Osteocyte (in vitro differentiated cells): ENCODE measurements around the gene LRGUK. TPM values are rescaled to one million over a fixed set of nuclear protein-coding genes. Genes with fewer than 3 reads are reported as not detected.

Experiments used
- DNase-seq: peaks from one replicate; pipeline ENCODE4 v3.0.0; 2021; ENCODE audit warnings: mixed read lengths; ENCODE audit not compliant: unreplicated experiment; ENCODE audit errors: extremely low spot score
- H3K27ac Mint-ChIP-seq: one replicate; pipeline ENCODE4 v1.8.0; 2021; ENCODE audit warnings: mild to moderate bottlenecking, mixed read lengths; ENCODE audit not compliant: unreplicated experiment
- H3K27me3 Mint-ChIP-seq: one replicate; pipeline ENCODE4 v1.8.0; 2021; ENCODE audit warnings: mixed read lengths; ENCODE audit not compliant: unreplicated experiment
- H3K36me3 Mint-ChIP-seq: one replicate; pipeline ENCODE4 v1.8.0; 2021; ENCODE audit warnings: mixed read lengths; ENCODE audit not compliant: unreplicated experiment
- H3K4me1 Mint-ChIP-seq: one replicate; pipeline ENCODE4 v1.8.0; 2021; ENCODE audit warnings: mixed read lengths; ENCODE audit not compliant: unreplicated experiment
- H3K4me3 Mint-ChIP-seq: one replicate; pipeline ENCODE4 v1.8.0; 2021; ENCODE audit warnings: mild to moderate bottlenecking, moderate library complexity, mixed read lengths; ENCODE audit not compliant: unreplicated experiment
- H3K9me3 Mint-ChIP-seq: one replicate; pipeline ENCODE4 v1.8.0; 2021; ENCODE audit warnings: mixed read lengths; ENCODE audit not compliant: unreplicated experiment
- CTCF ChIP-seq: fragments of 200-600 bp; sonication (generic); IDR thresholded peaks from 2 replicates; pipeline ENCODE4 v1.5.0; 2021; ENCODE audit warnings: antibody characterized with exemption, mild to moderate bottlenecking, moderate library complexity
- total RNA-seq: library from RNA; stranded (reverse); gene quantifications from 2 replicates; pipeline ENCODE4 v1.2.1, GENCODE V29; 2021

Gene LRGUK
- total RNA-seq, 1 donor from 2014 or later, result 0.30 TPM

- no peaks in the 10 kb centered on the region for H3K36me3 Mint-ChIP-seq
- no peaks in the 10 kb centered on the region for H3K4me1 Mint-ChIP-seq
- H3K9me3 Mint-ChIP-seq, result no peaks in the 10 kb centered on the region
- peaks cover 16% of the 10 kb centered on the region for H3K27me3 Mint-ChIP-seq
- no peak for TF ChIP-seq CTCF
- no peak overlapping the region for H3K27ac Mint-ChIP-seq
- H3K4me3 Mint-ChIP-seq, result no peak overlapping the region
- no peak for DNase-seq
These were observed 61.2 kb downstream of the LRGUK start for GRCh38 chr7:134188311-134188710.

- H3K36me3 Mint-ChIP-seq, result no peaks in the 10 kb centered on the region
- H3K27me3 Mint-ChIP-seq, result peaks cover 21% of the 10 kb centered on the region
- no peak overlapping the region for H3K4me3 Mint-ChIP-seq
- no peaks in the 10 kb centered on the region for H3K4me1 Mint-ChIP-seq
- no peak for DNase-seq
- no peaks in the 10 kb centered on the region for H3K9me3 Mint-ChIP-seq
- H3K27ac Mint-ChIP-seq, result no peak overlapping the region
- no peak for TF ChIP-seq CTCF
These were observed 62.4 kb downstream of the LRGUK start for GRCh38 chr7:134189559-134189958.

- Mint-ChIP-seq H3K4me3 (no peak overlapping the region), H3K27me3 (peaks cover 26% of the 10 kb centered on the region), H3K9me3 (no peaks in the 10 kb centered on the region), H3K4me1 (no peaks in the 10 kb centered on the region), H3K27ac (no peak overlapping the region), H3K36me3 (no peaks in the 10 kb centered on the region)
- DNase-seq, result no peak
- TF ChIP-seq CTCF, result no peak
These were observed 64.7 kb downstream of the LRGUK start for GRCh38 chr7:134191876-134192275.

- Mint-ChIP-seq H3K36me3 (no peaks in the 10 kb centered on the region), H3K4me3 (no peak overlapping the region)
These were observed 66.1 kb downstream of the LRGUK start for GRCh38 chr7:134193240-134193639.

GRCh38 chr7:134195252-134195651 is 68.1 kb downstream of the LRGUK start:
- Mint-ChIP-seq H3K4me3 (no peak overlapping the region), H3K9me3 (no peaks in the 10 kb centered on the region), H3K27me3 (peaks cover 31% of the 10 kb centered on the region), H3K36me3 (no peaks in the 10 kb centered on the region), H3K4me1 (no peaks in the 10 kb centered on the region), H3K27ac (no peak overlapping the region)
- no peak for DNase-seq
- no peak for TF ChIP-seq CTCF

More at GRCh38 chr7:134193240-134193639, 66.1 kb downstream of the LRGUK start:
- H3K27me3 Mint-ChIP-seq, result peaks cover 28% of the 10 kb centered on the region
- TF ChIP-seq CTCF, result no peak
- H3K4me1 Mint-ChIP-seq, result no peaks in the 10 kb centered on the region
- H3K9me3 Mint-ChIP-seq, result no peaks in the 10 kb centered on the region
- DNase-seq, result no peak
- no peak overlapping the region for H3K27ac Mint-ChIP-seq
